ENCODE data around the gene NUDT2. TPM values are rescaled to one million over a fixed set of nuclear protein-coding genes. Genes with fewer than 3 reads are reported as not detected.
"Not testable (repeated sequence)": the region's sequence is repeated elsewhere in the genome, so short reads cannot be mapped to it uniquely, and the experiment has no call there.

The NUDT2 gene
- total RNA-seq, 2 donors from 2014 or later, result 17.6 to 25.3 TPM

DNA sequence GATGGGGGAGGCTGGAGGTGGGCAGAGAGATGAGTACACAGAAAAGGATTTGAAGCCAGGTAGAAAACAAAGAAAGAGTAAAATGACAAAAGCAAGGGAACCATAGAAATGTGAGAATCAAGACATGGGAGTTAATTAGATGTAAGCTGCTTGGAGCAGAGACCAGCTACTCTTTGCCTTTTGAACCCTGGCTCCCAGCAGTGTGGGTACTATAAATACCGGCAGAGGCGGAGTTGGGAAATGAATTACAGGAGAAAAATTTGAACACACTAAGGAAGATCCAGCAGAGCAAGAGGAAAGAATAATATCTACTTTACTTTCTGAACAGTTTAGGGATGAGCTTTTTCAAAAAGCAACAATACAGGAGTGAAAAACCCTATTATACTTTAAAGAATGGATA lies 36.8 kb upstream of the NUDT2 start:
- no peak for TF ChIP-seq CTCF (IDR thresholded peaks at IDR 0.05)
- Histone ChIP-seq H3K36me3 (no peaks in the 10 kb centered on the region), H3K4me3 (no peak overlapping the region), H3K4me1 (no peaks in the 10 kb centered on the region), H3K27ac (no peak overlapping the region), H3K27me3 (no peaks in the 10 kb centered on the region), H3K9me3 (no peaks in the 10 kb centered on the region)
- DNase-seq (ENCODE audit: low spot score), result no peak

GRCh38 chr9:34301064-34301463 lies 28.3 kb upstream of the NUDT2 start:
- not testable (repeated sequence) for H3K4me3 ChIP-seq

DNA sequence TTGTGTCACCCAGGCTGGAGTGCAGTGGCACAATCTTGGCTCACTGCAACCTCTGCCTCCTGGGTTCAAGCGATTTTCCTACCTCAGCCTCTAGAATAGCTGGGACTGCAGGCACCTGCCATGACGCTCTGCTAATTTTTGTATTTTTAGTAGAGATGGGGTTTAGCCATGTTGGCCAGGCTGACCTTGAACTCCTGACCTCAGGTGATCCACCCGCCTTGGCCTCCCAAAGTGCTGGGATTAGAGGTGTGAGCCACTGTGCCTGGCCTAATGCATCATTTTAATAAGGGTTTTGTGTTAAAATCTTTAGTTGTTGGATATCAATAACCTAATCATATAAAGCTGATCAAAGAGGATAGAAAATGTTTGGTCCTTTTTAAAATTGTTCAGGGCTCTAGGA lies 21.1 kb upstream of the NUDT2 start:
- H3K4me3 ChIP-seq, H3K27ac ChIP-seq, H3K36me3 ChIP-seq: not testable (repeated sequence)

More at GRCh38 chr9:34301064-34301463, 28.3 kb upstream of the NUDT2 start:
- not testable (repeated sequence) for H3K27ac ChIP-seq; DNase-seq (ENCODE audit: low spot score); H3K36me3 ChIP-seq; H3K9me3 ChIP-seq; H3K4me1 ChIP-seq; H3K27me3 ChIP-seq

DNA sequence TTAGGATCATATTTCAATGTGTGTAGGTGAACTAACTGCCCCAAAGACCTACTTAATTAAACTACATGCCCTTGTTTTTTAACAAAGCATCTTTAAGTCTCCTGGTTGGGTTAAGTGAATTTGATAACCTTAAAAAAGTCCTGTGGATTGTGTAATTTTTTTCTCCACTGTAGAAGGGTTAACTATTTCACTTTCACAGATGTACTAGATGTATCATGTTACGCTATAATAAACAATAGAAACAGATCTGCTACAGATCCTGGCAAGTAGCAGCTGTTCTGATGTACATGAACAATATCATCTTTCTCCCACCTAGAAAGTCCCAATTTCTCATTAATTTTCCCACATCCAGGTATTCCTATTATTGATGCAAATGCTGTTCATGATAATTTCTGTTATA lies 19.2 kb upstream of the NUDT2 start:
- Histone ChIP-seq H3K9me3 (no peaks in the 10 kb centered on the region), H3K27me3 (no peaks in the 10 kb centered on the region), H3K36me3 (no peaks in the 10 kb centered on the region), H3K4me3 (no peak overlapping the region), H3K27ac (no peak overlapping the region), H3K4me1 (no peaks in the 10 kb centered on the region)
- DNase-seq (ENCODE audit: low spot score), result no peak
- TF ChIP-seq CTCF (IDR thresholded peaks at IDR 0.05), result no peak

More for the DNA sequence above, 21.1 kb upstream of the NUDT2 start:
- H3K4me1 ChIP-seq; H3K27me3 ChIP-seq; H3K9me3 ChIP-seq; DNase-seq (ENCODE audit: low spot score): not testable (repeated sequence)

- TF ChIP-seq CTCF (IDR thresholded peaks at IDR 0.05), result no peak
- no peak for DNase-seq (ENCODE audit: low spot score)
- Histone ChIP-seq H3K9me3 (no peaks in the 10 kb centered on the region), H3K4me1 (no peaks in the 10 kb centered on the region), H3K4me3 (no peak overlapping the region), H3K27ac (no peak overlapping the region), H3K36me3 (no peaks in the 10 kb centered on the region), H3K27me3 (no peaks in the 10 kb centered on the region)
Observed at GRCh38 chr9:34311499-34312185, 17.7 kb upstream of the NUDT2 start.

DNA sequence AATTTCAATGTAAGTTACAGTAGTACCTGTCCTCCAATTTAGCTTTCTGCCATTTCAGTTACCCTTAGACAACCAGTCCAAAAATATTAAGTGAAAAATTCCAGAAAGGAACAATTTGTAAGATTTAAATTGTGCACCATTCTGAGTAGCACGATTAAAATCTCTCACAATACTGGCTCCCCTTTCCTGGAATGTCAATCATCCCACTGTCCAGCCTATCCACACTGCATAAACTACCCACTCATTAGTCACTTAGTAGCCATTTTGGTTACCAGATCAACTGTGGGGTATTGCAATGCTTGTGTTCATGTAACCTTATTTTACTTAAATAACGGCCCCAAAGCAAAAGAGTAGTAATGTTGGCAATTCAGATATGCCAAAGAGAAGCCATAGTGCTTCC lies 11.9 kb upstream of the NUDT2 start:
- H3K9me3 ChIP-seq, result no peaks in the 10 kb centered on the region
- H3K27me3 ChIP-seq, result no peaks in the 10 kb centered on the region
- TF ChIP-seq CTCF (IDR thresholded peaks at IDR 0.05), result no peak
- no peak overlapping the region for H3K27ac ChIP-seq
- no peak overlapping the region for H3K4me3 ChIP-seq
- H3K4me1 ChIP-seq, result no peaks in the 10 kb centered on the region
- no peak for DNase-seq (ENCODE audit: low spot score)
- H3K36me3 ChIP-seq, result no peaks in the 10 kb centered on the region

DNA sequence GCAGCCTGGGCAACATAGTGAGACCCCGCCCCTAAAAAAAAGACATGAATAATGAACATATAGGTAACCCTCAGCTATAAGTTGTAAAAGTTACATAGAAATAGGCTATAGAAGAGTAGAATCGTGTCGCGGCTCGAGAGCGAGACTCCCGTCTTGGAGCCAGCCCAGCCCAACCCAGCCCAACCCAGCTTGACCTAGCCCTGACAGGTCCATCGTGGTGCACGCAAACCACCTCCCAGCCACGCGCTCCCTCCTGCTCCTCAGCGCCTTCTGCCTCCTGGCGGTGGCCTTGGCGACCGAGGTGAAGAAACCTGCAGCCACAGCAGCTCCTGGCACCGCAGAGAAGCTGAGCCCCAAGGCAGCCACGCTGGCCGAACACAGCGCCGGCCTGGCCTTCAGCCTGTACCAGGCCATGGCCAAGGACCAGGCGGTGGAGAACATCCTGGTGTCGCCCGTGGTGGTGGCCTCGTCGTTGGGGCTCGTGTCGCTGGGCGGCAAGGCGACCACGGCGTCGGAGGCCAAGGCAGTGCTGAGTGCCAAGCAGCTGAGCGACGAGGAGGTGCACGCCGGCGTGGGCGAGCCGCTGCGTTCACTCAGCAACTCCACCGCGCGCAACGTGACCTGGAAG lies 11.1 kb upstream of the NUDT2 start:
- Histone ChIP-seq H3K27me3 (no peaks in the 10 kb centered on the region), H3K27ac (no peak overlapping the region), H3K36me3 (no peaks in the 10 kb centered on the region), H3K4me1 (no peaks in the 10 kb centered on the region), H3K9me3 (no peaks in the 10 kb centered on the region), H3K4me3 (no peak overlapping the region)
- no peak for TF ChIP-seq CTCF (IDR thresholded peaks at IDR 0.05)
- no peak for DNase-seq (ENCODE audit: low spot score)

Data from right atrium auricular region (tissue), 2 donors.